K562 (cell line): ENCODE measurements around the gene SIK3. TPM values are rescaled to one million over a fixed set of nuclear protein-coding genes. Genes with fewer than 3 reads are reported as not detected.

Experiments
- CREB3L1 ChIP-seq: fragments of 450-650 bp; IDR thresholded peaks from 2 replicates; pipeline ENCODE4 v1.6.1; 2014; ENCODE audit warnings: low read depth, mild to moderate bottlenecking, moderate library complexity, borderline replicate concordance
- ID3 ChIP-seq, 2 experiments: fragments of 250-450 bp in 1 of 2; fragments of 450-650 bp in 1 of 2; sonication (Bioruptor Pico) in 1 of 2; IDR thresholded peaks; 2 replicates each; pipeline versions ENCODE4 v1.6.1 to v1.8.0; 2016 to 2021; ENCODE audit warnings: mild to moderate bottlenecking in 2 of 2, moderate library complexity in 2 of 2, missing compliant biosample characterization in 1 of 2, missing genetic modification characterization in 1 of 2
- MAX ChIP-seq: sonication (generic); formaldehyde crosslinking; IDR thresholded peaks from 2 replicates; pipeline ENCODE4 v1.9.0; 2022; ENCODE audit warnings: mild to moderate bottlenecking, missing genetic modification reagents
- TAF1 ChIP-seq: IDR thresholded peaks from 2 replicates; pipeline ENCODE4 v1.6.1; 2011; ENCODE audit warnings: mild to moderate bottlenecking, low read length, moderate library complexity; ENCODE audit not compliant: insufficient read depth, control insufficient read depth, severe bottlenecking; ENCODE audit errors: extremely low read depth
- polyA plus RNA-seq, 8 experiments: library from polyadenylated mRNA; depleted of rRNA in 4 of 8; stranded (reverse) in 5 of 8; unstranded in 3 of 8; fragments of >200 nt; fragmentation: Nextera tagmentation in 2 of 8; fragmentation: Illumina TruSeq in 1 of 8; extraction: Ambion mirVana in 2 of 8; extraction: Trizol in 1 of 8; gene quantifications; 2 replicates each; pipeline versions ENCODE4 v1.2.1 to v1.2.3, GENCODE V29; 2011 to 2014; ENCODE audit warnings: inconsistent platforms in 1 of 8, missing spikeins in 1 of 8
- total RNA-seq, 7 experiments: library from RNA; depleted of rRNA in 6 of 7; stranded (reverse); fragments of >200 nt in 6 of 7; fragmentation: Illumina TruSeq in 2 of 7; extraction: Trizol in 2 of 7; gene quantifications; 2 replicates each; pipeline versions ENCODE4 v1.2.1 to v1.2.3, GENCODE V29; 2011 to 2021; ENCODE audit warnings: low replicate concordance in 1 of 7

SIK3 gene
- total and polyA plus RNA-seq, 9 of the 15 experiments (the other 6 are each of a cell fraction or from before 2014, with no cell fraction given): 1.6 to 21.6 (median 8.0) TPM

- TF ChIP-seq TAF1: peak; percentile 23
- no peak for TF ChIP-seq CREB3L1
- no peak for TF ChIP-seq ID3 (CRISPR knock-in tag; IDR thresholded peaks at IDR 0.05)
- peak; percentile 49; the same call in 1 of the 2 replicates for TF ChIP-seq ID3 (tag; IDR thresholded peaks at IDR 0.05)
- peak; percentile 85 for TF ChIP-seq MAX (CRISPR knock-in tag)
These were observed 262.2 kb downstream of the SIK3 start (continued) for GRCh38 chr11:116835791-116836631.
